Mucosa of rectum (tissue), 2 donors: ENCODE results near the gene VWA3A.
"Not testable (repeated sequence)": the region's sequence is repeated elsewhere in the genome, so short reads cannot be mapped to it uniquely, and the experiment has no call there.

Source experiments
- H3K27ac ChIP-seq, 2 donors: one replicate each; pipeline ENCODE4 v1.7.0; 2013; ENCODE audit warnings: inconsistent platforms in 2 of 2, low read depth in 2 of 2, low read length in 2 of 2
- H3K27me3 ChIP-seq, 2 donors: one replicate each; pipeline ENCODE4 v1.7.0; 2013; ENCODE audit warnings: low read length in 2 of 2; ENCODE audit not compliant: control insufficient read depth in 2 of 2, insufficient read depth in 2 of 2
- H3K36me3 ChIP-seq, 2 donors: one replicate each; pipeline ENCODE4 v1.7.0; 2013; ENCODE audit warnings: low read length in 2 of 2; ENCODE audit not compliant: control insufficient read depth in 2 of 2, insufficient read depth in 2 of 2
- H3K4me1 ChIP-seq, 2 donors: one replicate each; pipeline ENCODE4 v1.7.0; 2013; ENCODE audit warnings: low read length in 2 of 2, mild to moderate bottlenecking in 1 of 2; ENCODE audit not compliant: control insufficient read depth in 2 of 2, insufficient read depth in 2 of 2
- H3K4me3 ChIP-seq, 2 donors: one replicate each; pipeline ENCODE4 v1.7.0; 2013; ENCODE audit warnings: low read length in 2 of 2
- H3K9ac ChIP-seq, 2 donors: one replicate each; pipeline ENCODE4 v1.7.0; 2013; ENCODE audit warnings: low read length in 2 of 2, low read depth in 1 of 2, mild to moderate bottlenecking in 1 of 2
- H3K9me3 ChIP-seq, 2 donors: one replicate each; pipeline ENCODE4 v1.7.0; 2013; ENCODE audit warnings: low read length in 2 of 2; ENCODE audit not compliant: control insufficient read depth in 2 of 2
- donor health status: healthy.
- donor health status: Normal muscosa, but diverticular disease.

VWA3A gene

DNA sequence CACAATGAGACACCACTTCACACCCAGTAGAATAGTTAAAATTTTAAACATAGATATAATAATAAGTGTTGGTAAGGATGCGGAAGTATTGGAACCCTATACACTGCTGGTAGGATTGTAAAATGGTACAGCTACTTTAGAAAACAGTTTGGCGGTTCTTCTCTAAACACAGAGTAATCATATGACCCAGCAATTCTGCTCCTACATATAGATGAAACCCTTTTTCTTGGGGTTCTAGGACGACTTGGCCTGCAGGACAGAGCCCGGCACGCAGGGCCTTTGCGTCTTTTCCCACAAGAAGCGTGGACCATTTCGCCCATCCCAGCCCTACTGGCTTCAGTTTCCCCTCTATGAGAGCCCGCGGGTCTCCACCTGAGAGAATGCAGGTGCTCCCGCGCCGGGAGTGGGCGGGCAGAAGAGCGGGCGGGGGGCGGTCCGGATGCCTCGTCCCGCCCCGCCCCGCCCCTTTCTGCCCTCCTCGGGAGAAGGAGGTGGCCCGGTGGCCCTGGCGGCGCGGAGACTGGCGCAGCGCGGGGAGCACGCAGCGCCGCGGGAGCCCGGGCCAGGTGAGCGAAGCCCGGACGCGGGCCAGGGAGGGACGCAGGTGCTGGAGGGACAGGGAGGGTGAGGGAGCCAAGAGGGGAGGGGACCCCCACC is 69.8 kb downstream of the VWA3A start, which contains the start of gene SDR42E2:
Gene SDR42E2 (plus strand): TSS at position 508 of the 657 bp plus-strand sequence. CDS start 3,077 bp downstream, outside the sequence.
- Histone ChIP-seq H3K4me3 (no peak within 1 kb of the TSS), H3K27me3 (peaks cover 5 to 15% of the 10 kb centered on the region in 2 donors)

DNA sequence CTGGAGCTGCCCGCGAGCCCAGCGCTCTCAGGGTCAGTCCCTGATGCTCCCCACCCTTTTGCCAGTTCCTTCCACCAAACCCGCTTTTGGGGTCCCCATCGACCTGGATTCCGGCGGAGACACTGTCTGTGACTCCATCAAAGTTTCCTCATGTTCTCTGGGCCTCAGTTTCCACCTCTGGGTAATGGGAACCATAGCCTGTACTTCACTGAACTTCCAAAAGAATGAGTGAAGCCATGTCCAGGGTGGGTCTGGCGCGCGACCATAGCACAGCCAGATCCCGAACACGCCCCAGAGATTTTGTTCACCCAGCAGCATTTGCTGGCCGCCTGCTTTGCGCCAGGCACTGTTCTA is 70.3 kb downstream of the VWA3A start:
- Histone ChIP-seq H3K4me1 (no peaks in the 10 kb centered on the region), H3K9me3 (no peaks in the 10 kb centered on the region), H3K9ac (no peak overlapping the region), H3K36me3 (no peaks in the 10 kb centered on the region), H3K27me3 (peaks cover 5 to 15% of the 10 kb centered on the region in 2 donors), H3K27ac (no peak overlapping the region), H3K4me3 (no peak overlapping the region)

More for the DNA sequence above, 69.8 kb downstream of the VWA3A start, which contains the start of gene SDR42E2:
- Histone ChIP-seq H3K36me3 (no peaks in the 10 kb centered on the region), H3K4me1 (no peaks in the 10 kb centered on the region), H3K27ac (no peak within 1 kb of the TSS), H3K9me3 (no peaks in the 10 kb centered on the region), H3K9ac (no peak within 1 kb of the TSS)

DNA sequence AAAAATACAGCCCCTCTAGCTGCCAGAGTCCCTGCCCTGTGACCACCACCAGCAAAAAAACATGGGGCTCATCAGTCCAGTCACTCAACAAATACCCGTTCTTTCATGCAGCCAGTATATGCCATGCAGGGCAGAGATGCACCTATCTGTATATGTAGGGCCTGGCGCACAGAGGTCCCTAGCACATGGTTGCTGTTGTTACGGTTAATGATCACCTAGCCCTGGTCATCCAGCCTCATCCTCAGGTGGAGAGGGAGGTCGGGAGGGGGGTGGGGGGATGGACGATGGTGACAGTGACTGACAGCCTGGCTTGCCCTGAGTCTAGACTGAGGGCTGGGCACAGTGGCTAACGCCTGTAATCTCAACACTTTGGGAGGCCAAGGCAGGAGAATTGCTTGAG is 71.5 kb downstream of the VWA3A start:
- Histone ChIP-seq H3K27me3 (peaks cover 5 to 15% of the 10 kb centered on the region in 2 donors), H3K9ac (no peak overlapping the region), H3K4me3 (no peak overlapping the region), H3K9me3 (no peaks in the 10 kb centered on the region), H3K27ac (no peak overlapping the region), H3K36me3 (no peaks in the 10 kb centered on the region), H3K4me1 (no peaks in the 10 kb centered on the region)

DNA sequence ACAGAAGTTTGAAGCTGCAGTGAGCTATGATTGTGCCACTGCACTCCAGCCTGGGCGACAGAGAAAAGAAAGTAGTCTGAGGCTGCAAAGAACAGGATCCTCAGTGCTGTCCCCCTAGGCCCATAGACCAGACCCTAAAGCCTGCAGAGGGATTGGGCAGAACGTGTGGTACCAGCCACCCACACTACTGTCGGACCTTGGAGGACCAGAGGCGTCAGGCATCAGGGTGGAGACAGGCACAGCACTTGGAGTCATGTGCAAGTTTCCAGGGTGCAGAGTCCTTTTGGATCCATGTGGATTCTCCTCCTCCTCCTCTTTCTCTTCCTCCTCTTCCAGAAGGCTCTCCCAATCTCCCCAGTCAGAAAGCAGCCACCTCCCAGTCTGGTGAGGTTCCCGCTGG is 72.1 kb downstream of the VWA3A start:
- no peaks in the 10 kb centered on the region for H3K36me3 ChIP-seq
- H3K9me3 ChIP-seq, result no peaks in the 10 kb centered on the region
- no peak overlapping the region for H3K4me3 ChIP-seq
- H3K27me3 ChIP-seq, result peaks cover 5 to 15% of the 10 kb centered on the region in 2 donors
- H3K27ac ChIP-seq, result no peak overlapping the region
- no peak overlapping the region for H3K9ac ChIP-seq
- H3K4me1 ChIP-seq, result no peaks in the 10 kb centered on the region

DNA sequence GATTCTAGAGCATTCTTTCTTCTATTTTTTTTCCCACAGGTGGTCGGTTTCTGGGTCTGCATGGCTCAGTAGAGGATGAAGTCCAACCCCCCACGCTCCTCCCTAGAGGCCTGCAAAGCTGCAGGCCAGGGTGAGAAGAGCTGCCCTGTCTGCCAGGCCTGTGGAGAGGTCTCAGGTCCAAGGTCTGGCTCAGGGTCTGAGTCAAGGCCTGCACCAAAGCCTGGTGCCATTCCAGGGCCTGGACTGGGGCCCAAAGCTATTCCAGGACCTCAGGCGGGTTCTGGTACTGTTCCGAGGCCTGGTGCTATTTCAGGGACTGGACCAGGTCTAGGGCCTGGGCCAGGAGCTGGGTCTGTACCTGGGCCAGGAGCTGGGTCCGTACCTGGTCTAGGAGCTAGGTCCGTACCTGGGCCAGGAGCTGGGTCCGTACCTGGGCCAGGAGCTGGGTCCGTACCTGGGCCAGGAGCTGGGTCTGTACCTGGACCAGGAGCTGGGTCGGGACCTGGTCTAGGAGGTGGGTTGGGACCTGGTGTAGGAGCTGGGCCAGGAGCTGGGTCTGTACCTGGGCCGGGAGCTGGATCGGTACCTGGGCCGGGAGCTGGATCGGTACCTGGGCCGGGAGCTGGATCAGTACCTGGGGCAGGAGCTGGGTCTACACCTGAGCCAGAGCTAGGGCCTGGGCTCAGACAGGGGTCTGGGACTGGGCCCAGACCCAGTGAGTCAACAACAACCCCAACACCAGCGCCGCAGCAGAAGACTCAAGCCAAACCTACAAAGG is 73.4 kb downstream of the VWA3A start:
- no peak overlapping the region for H3K27ac ChIP-seq

DNA sequence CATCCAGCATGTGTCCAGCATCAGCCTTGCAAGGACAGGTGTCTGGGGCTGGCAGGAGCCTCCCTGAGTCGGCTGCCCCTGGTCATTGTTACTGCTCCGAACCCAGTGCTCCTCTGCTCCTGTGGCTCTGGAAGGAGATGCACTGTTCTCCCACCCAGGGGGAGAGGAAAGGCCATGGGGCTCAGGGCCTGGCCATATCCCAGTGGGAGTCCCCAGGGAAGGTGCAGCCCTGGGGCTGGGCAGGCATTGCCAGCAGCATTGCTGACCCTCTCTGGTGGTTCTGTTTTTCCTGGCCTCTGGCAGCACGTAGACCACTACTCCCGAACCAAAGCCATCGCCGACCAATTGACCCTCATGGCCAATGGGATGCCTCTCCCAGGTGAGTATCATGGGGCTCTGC is 79.6 kb downstream of the VWA3A start:
- Histone ChIP-seq H3K9ac (no peak overlapping the region), H3K27me3 (no peaks in the 10 kb centered on the region), H3K36me3 (no peaks in the 10 kb centered on the region), H3K4me3 (no peak overlapping the region), H3K27ac (no peak overlapping the region), H3K9me3 (no peaks in the 10 kb centered on the region), H3K4me1 (no peaks in the 10 kb centered on the region)

More for the DNA sequence above, 73.4 kb downstream of the VWA3A start:
- H3K4me1 ChIP-seq, result no peaks in the 10 kb centered on the region
- H3K9ac ChIP-seq, result no peak overlapping the region
- H3K27me3 ChIP-seq, result peaks cover 5 to 13% of the 10 kb centered on the region in 2 donors
- H3K36me3 ChIP-seq, result no peaks in the 10 kb centered on the region
- no peaks in the 10 kb centered on the region for H3K9me3 ChIP-seq
- no peak overlapping the region for H3K4me3 ChIP-seq

DNA sequence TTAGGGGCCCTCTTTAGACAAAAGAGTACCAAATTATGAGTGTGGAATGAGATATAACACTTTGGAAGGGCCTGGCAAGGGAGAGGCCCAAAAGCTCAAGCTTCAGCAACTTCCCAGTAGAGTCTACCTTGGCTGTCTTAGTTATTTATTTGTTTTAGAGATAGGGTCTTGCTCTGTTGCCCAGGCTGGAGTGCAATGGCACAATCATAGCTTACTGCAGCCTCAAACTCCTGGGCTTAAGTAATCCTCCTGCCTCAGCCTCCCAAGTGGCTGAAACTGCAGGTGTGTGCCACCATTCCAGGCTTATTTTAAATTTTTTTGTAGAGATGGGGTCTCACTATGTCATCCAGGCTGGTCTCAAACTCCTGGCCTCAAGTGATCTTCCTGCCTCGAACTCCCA is 80.3 kb downstream of the VWA3A start:
- H3K36me3 ChIP-seq, H3K4me1 ChIP-seq, H3K27ac ChIP-seq, H3K9ac ChIP-seq, H3K9me3 ChIP-seq, H3K4me3 ChIP-seq, H3K27me3 ChIP-seq: not testable (repeated sequence)

DNA sequence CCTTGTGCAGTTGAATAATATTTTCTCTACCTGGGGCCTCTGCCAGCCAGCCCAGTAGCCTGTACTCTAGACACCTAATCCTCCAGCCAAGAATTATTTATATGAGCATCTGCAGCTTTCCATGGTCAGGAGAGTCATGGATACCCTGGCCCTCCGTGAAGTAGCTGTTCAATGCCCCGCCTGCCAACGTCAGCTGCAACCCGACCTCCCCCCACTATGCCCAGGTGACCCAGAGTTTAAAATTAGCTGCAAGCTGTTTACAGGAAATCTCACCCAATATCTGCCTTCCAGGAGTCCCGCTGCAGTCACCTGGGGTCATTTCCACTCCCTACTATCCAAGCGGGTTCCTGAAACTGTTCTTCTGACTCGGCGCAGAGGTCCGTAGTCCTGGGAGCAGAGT is 82.3 kb downstream of the VWA3A start:
- H3K9ac ChIP-seq, result no peak overlapping the region
- no peaks in the 10 kb centered on the region for H3K4me1 ChIP-seq
- H3K9me3 ChIP-seq, result no peaks in the 10 kb centered on the region
- no peak overlapping the region for H3K4me3 ChIP-seq
- no peaks in the 10 kb centered on the region for H3K27me3 ChIP-seq
- no peak overlapping the region for H3K27ac ChIP-seq
- no peaks in the 10 kb centered on the region for H3K36me3 ChIP-seq

DNA sequence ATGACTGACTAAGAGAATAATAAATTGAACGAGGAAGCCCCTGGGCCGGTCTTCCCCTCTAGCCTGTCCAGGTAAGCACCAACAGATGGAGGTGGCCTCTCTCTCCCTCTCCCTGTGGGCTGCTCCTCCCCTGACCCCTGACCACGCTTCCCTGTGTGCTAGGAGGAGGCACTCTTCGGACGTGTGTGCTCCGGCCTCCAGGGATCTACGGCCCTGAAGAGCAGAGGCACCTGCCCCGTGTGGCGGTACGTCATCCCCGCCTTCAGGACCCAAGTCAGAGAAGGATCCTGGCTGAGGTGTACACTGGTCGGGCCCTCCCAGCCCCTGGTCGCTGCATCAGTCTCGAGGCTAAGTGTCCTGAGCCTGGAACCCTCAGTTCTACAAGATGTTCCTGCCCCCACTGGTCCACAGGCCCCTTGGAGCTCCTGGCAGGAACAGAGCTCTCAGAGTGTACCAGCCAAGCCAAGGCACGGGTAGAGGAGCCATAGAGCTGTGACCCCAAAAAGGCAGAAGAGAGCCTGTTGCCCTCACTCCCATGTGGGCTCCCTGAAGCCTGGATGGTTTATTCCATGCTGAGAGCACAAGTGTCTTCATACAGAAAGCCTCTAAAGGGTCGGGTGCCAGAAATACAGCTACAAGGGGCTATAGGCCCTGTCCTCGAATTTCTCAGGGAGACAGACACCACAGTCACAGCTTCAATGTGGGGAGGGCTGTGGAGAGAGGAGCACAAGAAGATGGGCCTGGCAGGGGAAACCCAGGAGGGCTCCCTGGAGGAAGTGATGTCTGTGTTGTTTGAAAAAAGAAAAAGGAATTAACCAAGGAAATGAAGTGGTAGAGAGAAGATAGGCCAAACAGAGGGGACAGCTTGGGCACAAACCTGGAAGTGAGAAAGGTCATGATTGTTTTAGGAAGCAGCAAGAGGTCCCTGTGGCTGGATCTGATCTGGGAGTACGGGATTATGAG is 85.9 kb downstream of the VWA3A start:
- H3K27me3 ChIP-seq, result no peaks in the 10 kb centered on the region
- no peak overlapping the region for H3K9ac ChIP-seq
- no peak overlapping the region for H3K4me3 ChIP-seq
- H3K36me3 ChIP-seq, result no peaks in the 10 kb centered on the region
- no peaks in the 10 kb centered on the region for H3K4me1 ChIP-seq
- no peak overlapping the region for H3K27ac ChIP-seq
- H3K9me3 ChIP-seq, result no peaks in the 10 kb centered on the region

DNA sequence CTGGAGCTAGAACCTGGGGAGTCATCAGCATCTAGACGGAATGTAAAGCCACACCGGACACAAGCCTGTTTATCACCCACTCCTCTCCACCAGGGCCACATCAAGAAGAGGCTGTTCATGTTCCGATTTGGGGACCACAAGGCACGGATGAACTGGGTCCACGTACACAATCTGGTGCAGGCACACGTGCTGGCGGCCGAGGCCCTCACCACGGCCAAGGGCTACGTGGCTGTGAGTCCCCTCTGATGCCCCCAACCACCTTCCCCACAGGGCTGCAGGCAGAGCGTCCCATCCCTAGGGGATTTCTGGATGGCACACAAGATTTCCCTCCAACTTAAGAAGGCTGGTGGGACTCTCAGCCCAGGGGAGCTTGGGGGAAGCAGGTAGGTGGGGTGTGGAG is 89.1 kb downstream of the VWA3A start:
- H3K9ac ChIP-seq, result no peak overlapping the region
- H3K27ac ChIP-seq, result no peak overlapping the region
- H3K27me3 ChIP-seq, result no peaks in the 10 kb centered on the region
- H3K36me3 ChIP-seq, result no peaks in the 10 kb centered on the region
- no peaks in the 10 kb centered on the region for H3K9me3 ChIP-seq
- H3K4me1 ChIP-seq, result no peaks in the 10 kb centered on the region
- H3K4me3 ChIP-seq, result no peak overlapping the region
